ENCODE measurements around the gene RNPEP. TPM values are rescaled to one million over a fixed set of nuclear protein-coding genes. Genes with fewer than 3 reads are reported as not detected.
"Not testable (repeated sequence)": the region's sequence is repeated elsewhere in the genome, so short reads cannot be mapped to it uniquely, and the experiment has no call there.

RNPEP gene
- total RNA-seq, 1 donor from 2014 or later: 106 TPM

DNA sequence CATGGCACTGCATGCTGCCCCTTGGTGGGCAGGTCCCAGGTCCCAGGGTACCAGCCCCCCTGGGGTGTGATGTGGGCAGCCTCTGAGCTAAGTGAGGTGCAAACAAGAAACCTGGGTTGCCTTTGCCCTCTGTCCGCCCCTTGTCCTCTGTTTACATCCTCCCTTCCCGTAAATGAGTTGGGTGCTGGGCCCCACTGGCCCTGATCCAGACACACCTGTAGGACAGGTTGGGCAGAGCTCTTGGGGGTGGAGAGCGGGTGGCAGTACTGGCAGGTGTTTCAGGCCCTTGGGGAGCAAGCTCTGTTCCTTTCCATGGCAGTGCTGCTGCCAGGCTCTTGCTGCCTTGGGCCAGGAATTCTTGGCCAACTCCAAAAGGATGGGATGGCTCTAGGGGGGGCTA lies 63.8 kb downstream of the RNPEP start:
- H3K9me3 ChIP-seq: no peaks in the 10 kb centered on the region
- H3K27ac ChIP-seq: no peak overlapping the region
- TF ChIP-seq, protein P1, sequence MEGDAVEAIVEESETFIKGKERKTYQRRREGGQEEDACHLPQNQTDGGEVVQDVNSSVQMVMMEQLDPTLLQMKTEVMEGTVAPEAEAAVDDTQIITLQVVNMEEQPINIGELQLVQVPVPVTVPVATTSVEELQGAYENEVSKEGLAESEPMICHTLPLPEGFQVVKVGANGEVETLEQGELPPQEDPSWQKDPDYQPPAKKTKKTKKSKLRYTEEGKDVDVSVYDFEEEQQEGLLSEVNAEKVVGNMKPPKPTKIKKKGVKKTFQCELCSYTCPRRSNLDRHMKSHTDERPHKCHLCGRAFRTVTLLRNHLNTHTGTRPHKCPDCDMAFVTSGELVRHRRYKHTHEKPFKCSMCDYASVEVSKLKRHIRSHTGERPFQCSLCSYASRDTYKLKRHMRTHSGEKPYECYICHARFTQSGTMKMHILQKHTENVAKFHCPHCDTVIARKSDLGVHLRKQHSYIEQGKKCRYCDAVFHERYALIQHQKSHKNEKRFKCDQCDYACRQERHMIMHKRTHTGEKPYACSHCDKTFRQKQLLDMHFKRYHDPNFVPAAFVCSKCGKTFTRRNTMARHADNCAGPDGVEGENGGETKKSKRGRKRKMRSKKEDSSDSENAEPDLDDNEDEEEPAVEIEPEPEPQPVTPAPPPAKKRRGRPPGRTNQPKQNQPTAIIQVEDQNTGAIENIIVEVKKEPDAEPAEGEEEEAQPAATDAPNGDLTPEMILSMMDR (IDR thresholded peaks at IDR 0.05): no peak
- no peaks in the 10 kb centered on the region for H3K27me3 ChIP-seq
- DNase-seq (ENCODE audit: low spot score in 2 of 2): no peak
- H3K4me1 ChIP-seq: no peaks in the 10 kb centered on the region
- no peak overlapping the region for H3K4me3 ChIP-seq
- intact Hi-C loops (cut with DNase I): no loop called here
- no peaks in the 10 kb centered on the region for H3K36me3 ChIP-seq

DNA sequence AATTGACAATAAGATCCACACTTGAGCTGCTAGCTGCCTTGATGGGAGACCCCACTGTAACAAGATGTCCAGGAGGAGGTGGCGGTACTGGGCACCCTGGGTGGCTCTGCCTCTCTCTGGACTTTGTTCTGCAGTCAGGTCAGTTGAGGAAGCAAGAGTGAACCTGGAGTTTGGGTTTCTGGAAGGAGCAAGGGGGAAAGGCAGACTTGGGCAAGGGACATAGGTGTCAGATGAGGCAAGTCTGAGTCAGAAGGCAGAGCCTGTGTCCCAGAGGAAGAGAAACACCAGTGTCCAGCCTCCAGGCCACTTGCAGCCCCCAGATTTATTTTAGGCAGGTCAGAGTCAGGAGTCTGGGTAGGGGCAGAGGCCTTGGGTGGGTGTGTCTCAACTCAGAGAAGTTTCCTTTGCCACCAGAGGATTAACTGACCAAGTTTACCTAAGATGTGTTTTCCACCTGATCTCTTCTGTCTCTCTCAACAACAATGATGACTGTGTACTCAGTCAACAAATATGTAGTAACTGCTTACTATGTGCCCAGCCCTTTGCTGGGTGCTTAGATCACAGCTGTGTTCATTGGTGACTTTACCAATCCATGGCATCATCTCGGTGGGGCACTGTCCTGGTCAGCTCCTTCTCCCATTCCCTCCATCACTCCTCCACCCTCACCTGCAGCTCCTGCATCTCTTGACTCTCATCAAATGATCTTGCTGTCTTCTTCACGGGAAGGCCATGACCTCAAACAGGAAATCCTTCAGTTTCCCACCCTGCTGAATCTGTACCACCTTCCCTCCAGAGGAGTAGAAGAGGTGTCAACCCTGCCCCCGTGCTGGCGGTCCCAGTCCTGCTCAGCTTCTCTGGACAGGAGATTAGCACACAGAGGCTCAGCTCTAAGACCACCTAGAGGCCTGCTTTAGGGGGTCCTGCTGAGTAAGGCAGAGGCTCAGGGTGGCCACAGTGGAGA lies 64.6 kb downstream of the RNPEP start:
- Histone ChIP-seq H3K4me1 (no peaks in the 10 kb centered on the region), H3K27me3 (no peaks in the 10 kb centered on the region), H3K36me3 (no peaks in the 10 kb centered on the region), H3K4me3 (no peak overlapping the region), H3K27ac (no peak overlapping the region), H3K9me3 (no peaks in the 10 kb centered on the region)
- no peak for DNase-seq (ENCODE audit: low spot score in 2 of 2)
- TF ChIP-seq, protein P1 (IDR thresholded peaks at IDR 0.05): no peak
- intact Hi-C loops (cut with DNase I): no loop called here

DNA sequence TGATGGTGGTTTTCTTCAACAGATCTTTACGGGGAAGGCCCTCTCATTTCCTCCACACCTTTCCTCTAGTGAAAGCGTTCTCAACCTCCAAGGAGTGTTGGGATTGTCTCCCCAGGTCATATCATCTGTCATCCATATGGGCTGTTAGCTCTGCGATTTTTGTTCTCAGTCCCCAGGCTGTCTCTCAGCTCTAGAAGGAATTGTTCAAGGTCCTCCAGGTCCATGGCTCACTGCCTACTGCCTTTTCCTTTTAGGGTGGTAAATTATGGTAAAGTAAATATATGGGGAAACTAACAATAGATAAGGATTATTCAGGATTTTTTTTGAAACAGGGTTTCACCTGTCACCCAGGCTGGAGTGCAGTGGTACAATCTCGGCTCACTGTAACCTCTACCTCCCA lies 65.5 kb downstream of the RNPEP start:
- H3K9me3 ChIP-seq: no peaks in the 10 kb centered on the region
- no peaks in the 10 kb centered on the region for H3K27me3 ChIP-seq
- no peaks in the 10 kb centered on the region for H3K36me3 ChIP-seq
- no peak for DNase-seq (ENCODE audit: low spot score in 2 of 2)
- TF ChIP-seq, protein P1 (IDR thresholded peaks at IDR 0.05): no peak
- no peaks in the 10 kb centered on the region for H3K4me1 ChIP-seq
- H3K4me3 ChIP-seq: no peak overlapping the region
- intact Hi-C loops (cut with DNase I): no loop called here
- H3K27ac ChIP-seq: no peak overlapping the region

DNA sequence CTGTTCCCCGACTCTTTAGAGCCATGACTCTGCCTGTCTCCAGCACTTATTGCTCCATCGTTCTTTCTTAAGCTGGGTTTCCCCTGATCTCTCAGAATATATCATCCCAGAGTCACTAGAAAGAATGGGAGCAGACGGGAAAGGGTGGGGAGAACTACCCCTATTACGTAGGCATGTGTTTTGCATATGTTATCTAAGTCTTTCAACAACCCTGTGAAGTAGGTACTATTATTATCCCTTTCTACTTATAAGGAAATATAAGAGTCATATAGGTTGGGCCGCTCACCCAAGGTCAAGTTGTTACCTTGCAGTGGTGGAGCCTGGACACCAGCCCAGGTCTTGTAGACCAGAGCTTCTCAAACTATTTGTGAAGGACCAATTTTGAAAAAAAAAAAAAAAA lies 66.7 kb downstream of the RNPEP start:
- Histone ChIP-seq H3K9me3 (no peaks in the 10 kb centered on the region), H3K27ac (no peak overlapping the region)
- intact Hi-C loops (cut with DNase I): no loop called here

DNA sequence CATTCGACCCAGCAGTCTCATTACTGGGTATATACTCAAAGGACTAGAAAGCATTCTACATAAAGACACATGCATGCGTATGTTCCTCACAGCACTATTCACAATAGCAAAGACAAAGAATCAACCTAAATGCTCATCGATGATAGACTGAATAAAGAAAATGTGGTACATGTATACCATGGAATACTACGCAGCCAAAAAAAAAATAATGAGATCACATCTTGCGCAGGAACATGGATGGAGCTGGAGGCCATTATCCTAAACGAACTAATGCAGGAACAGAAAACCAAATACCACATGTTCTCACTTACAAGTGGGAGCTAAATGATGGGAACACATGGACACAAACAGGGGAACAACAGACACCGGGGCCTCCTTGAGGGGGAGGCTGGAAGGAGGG lies 71.6 kb downstream of the RNPEP start:
- Histone ChIP-seq H3K4me1 (no peaks in the 10 kb centered on the region), H3K36me3 (no peaks in the 10 kb centered on the region), H3K27me3 (no peaks in the 10 kb centered on the region), H3K27ac (no peak overlapping the region), H3K4me3 (no peak overlapping the region), H3K9me3 (no peaks in the 10 kb centered on the region)
- DNase-seq (ENCODE audit: low spot score in 2 of 2): no peak
- intact Hi-C loops (cut with DNase I): no loop called here
- TF ChIP-seq, protein P1 (IDR thresholded peaks at IDR 0.05): no peak

More for the DNA sequence above, 66.7 kb downstream of the RNPEP start:
- no peaks in the 10 kb centered on the region for H3K36me3 ChIP-seq
- no peak for DNase-seq (ENCODE audit: low spot score in 2 of 2)
- TF ChIP-seq, protein P1 (IDR thresholded peaks at IDR 0.05): no peak
- H3K4me1 ChIP-seq: no peaks in the 10 kb centered on the region
- no peak overlapping the region for H3K4me3 ChIP-seq
- no peaks in the 10 kb centered on the region for H3K27me3 ChIP-seq

DNA sequence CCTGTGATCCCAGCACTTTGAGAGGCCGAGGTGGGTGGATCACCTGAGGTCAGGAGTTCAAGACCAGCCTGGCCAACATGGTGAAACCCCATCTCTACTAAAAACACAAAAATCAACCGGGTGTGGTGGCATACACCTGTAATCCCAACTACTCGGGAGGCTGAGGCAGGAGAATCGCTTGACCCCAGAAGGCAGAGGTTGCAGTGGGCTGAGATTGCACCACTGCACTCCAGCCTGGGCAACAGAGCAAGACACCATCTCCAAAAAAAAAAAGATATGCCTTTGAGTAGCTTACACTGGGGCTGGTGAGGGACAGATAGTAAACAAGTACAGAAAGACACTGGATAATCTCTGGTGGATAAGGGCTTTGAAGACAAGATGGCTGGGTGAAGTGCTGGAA lies 72.2 kb downstream of the RNPEP start:
- H3K36me3 ChIP-seq; H3K9me3 ChIP-seq; intact Hi-C loops (cut with DNase I); H3K27me3 ChIP-seq; DNase-seq (ENCODE audit: low spot score in 2 of 2); H3K27ac ChIP-seq; H3K4me1 ChIP-seq; H3K4me3 ChIP-seq: not testable (repeated sequence)
